Frontal cortex (tissue), 4 donors: ENCODE measurements around the gene OTOP2. TPM values are rescaled to one million over a fixed set of nuclear protein-coding genes. Genes with fewer than 3 reads are reported as not detected.

Experiments used
- DNase-seq, 2 donors: peaks; one replicate each; pipeline ENCODE4 v3.0.0; 2012; ENCODE audit warnings: low spot score in 2 of 2
- FAIRE-seq: peaks from 2 replicates; lab custom pipeline; 2012; peaks lifted over from hg19 to GRCh38; lab: Jason Lieb, UNC
- total RNA-seq: library from RNA; depleted of rRNA; stranded (reverse); fragments of >200 nt; gene quantifications from one replicate; pipeline ENCODE4 v1.2.3, GENCODE V29; 2014
- donor health status: control.
- donor health status: control.
- donor health status: control.

The OTOP2 gene
- total RNA-seq, 1 donor from 2014 or later, result not detected

GRCh38 chr17:74947041-74947754 is 23.1 kb downstream of the OTOP2 start:
- no peak for FAIRE-seq
- DNase-seq, result no peak

GRCh38 chr17:74949455-74950115 is 25.5 kb downstream of the OTOP2 start:
- FAIRE-seq, result no peak
- DNase-seq, result no peak

GRCh38 chr17:74950207-74950606 is 26.1 kb downstream of the OTOP2 start:
- FAIRE-seq, result no peak
- DNase-seq, result no peak

GRCh38 chr17:74951065-74951464 is 27.0 kb downstream of the OTOP2 start:
- no peak for FAIRE-seq
- no peak for DNase-seq

- DNase-seq (no peak), FAIRE-seq (no peak)
Measured at GRCh38 chr17:74951680-74952421, 27.8 kb downstream of the OTOP2 start.

- FAIRE-seq, result no peak
- DNase-seq, result no peak
Measured at GRCh38 chr17:74952431-74953133, 28.5 kb downstream of the OTOP2 start.

GRCh38 chr17:74953134-74953687 is 29.1 kb downstream of the OTOP2 start:
- no peak for DNase-seq
- FAIRE-seq, result no peak

- DNase-seq (no peak), FAIRE-seq (no peak)
Measured at GRCh38 chr17:74954115-74954514, 30.0 kb downstream of the OTOP2 start.

- FAIRE-seq, result no peak
Measured at GRCh38 chr17:74954665-74955421, 30.8 kb downstream of the OTOP2 start.

GRCh38 chr17:74956093-74956492 is 32.0 kb downstream of the OTOP2 start:
- DNase-seq, result no peak
- no peak for FAIRE-seq

More at GRCh38 chr17:74954665-74955421, 30.8 kb downstream of the OTOP2 start:
- DNase-seq, result no peak

GRCh38 chr17:74957935-74958740 is 34.1 kb downstream of the OTOP2 start:
- DNase-seq (peak; percentile 70 to 77), FAIRE-seq (no peak)

GRCh38 chr17:74959826-74960515 is 35.9 kb downstream of the OTOP2 start:
- FAIRE-seq, result no peak

GRCh38 chr17:74960570-74961342 is 36.7 kb downstream of the OTOP2 start:
- FAIRE-seq (no peak), DNase-seq (no peak)

More at GRCh38 chr17:74959826-74960515, 35.9 kb downstream of the OTOP2 start:
- no peak for DNase-seq

GRCh38 chr17:74961657-74962350 is 37.7 kb downstream of the OTOP2 start:
- DNase-seq (peak; percentile 85 to 93), FAIRE-seq (no peak)

GRCh38 chr17:74962622-74963394 is 38.7 kb downstream of the OTOP2 start:
- DNase-seq (peak; percentile 61 to 69), FAIRE-seq (no peak)

GRCh38 chr17:74963656-74964055 is 39.6 kb downstream of the OTOP2 start:
- no peak for FAIRE-seq

More at GRCh38 chr17:74963656-74964055, 39.6 kb downstream of the OTOP2 start:
- no peak for DNase-seq
